GM21619 (cell line): ENCODE data around the gene ZNF2.

Source experiments
- ATAC-seq: cut with Tn5 transposase; IDR thresholded peaks from one replicate; pipeline ENCODE4 v1.9.1; 2021; ENCODE audit not compliant: unreplicated experiment

ZNF2 gene

DNA sequence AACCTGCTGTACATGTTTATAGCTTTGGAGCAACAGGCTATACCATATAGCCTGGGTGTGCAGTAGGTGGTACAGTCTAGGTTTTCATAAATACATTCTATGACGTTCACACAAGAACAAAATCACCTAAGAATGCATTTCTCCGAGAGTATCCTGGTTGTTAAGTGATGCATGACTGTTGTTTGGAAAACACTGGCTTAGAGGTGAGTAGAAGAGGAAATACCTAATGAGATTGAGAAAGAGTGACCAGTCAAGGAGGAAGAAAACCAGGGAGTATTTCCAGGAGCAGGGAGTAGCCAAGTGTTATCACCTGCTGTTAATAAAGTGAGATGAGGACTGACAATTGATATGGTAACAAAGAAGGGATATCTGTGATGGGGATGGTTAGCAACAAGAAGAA lies 38.8 kb downstream of the ZNF2 start:
- no peak for ATAC-seq

DNA sequence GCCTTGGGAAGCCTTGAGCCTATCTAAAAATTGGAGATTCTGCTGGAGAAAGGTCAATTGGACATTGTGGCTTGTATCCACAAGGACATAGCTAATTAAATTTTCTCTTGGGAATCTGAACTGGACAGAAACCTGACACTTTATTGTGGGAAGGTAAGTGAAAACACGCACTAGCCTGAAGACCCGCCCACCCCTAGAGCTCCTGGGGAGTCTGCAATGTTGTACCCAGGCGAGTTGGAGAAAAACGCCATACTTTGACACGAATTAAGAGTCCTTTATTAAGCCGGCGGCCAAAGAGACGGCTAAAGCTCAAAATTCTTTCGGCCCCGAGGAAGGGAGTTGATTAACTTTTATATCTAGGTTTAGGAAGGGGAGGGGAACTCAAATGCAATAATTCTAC lies 40.5 kb downstream of the ZNF2 start:
- ATAC-seq: no peak

DNA sequence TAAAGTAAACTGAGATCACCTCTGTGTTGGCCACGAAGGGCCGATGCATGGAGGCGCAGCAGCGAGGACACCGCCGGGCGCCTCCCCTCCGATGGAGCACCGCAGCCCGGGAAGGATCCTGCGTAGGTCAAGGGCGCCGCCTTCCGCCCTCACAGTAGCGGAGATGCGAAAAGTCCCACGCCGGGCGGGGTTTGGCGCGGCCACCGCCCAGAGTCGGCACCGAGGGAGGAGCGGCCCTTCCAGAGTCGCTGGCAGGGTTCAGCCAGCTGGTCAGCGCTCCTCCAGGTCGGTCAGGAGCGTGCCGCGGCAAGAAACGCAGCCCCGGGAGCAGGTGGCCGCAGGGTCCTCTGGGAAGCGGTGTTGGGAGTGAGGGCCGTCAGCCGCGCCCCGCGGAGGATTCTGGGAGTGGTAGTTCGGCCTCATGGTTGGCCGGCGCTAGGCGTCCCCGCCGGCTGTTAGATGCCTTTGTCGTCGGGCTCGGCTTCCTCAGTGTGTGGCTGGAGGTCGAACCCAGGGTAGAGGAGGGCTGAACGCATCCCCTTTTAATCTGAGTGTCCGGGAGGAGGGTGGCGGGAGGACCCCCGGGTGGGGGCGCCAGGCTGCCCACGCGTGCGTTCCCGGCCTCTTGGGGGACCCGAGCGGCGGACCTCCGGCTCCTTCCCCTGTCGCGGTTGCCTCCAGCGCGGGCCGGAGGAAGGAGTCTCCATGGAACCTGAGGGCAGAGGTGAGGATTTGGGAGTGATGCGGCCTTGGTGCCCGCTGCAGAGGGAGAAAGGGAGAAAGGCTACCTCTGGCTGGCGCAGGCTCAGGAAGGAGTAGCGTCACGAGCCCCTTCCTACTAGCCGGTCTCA lies 41.7 kb downstream of the ZNF2 start, which contains the start of gene ZNF892:
TSS of gene ZNF892 (plus strand) at position 411 of the 851 bp plus-strand sequence. CDS start at position 706, 295 bp downstream.
- peak; percentile 97 for ATAC-seq

DNA sequence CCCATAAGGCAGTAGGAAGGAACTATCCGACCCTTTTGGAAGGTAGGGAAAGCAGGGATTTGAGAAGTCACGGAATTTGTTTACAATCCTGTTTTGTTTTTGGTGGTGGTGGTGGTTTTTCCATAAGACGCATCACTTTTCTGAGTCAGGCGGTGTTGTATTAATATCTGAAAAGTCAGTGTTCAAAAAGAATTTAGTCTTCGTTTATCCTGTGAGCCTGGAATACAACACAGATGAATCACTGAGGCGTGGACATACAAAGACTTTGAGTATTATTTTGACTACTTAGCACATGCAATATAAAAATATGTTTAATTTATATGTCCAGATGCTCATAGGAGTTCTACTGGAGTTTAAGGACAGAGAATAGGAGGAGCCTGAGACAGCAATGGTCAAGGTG lies 42.5 kb downstream of the ZNF2 start:
- ATAC-seq: no peak

DNA sequence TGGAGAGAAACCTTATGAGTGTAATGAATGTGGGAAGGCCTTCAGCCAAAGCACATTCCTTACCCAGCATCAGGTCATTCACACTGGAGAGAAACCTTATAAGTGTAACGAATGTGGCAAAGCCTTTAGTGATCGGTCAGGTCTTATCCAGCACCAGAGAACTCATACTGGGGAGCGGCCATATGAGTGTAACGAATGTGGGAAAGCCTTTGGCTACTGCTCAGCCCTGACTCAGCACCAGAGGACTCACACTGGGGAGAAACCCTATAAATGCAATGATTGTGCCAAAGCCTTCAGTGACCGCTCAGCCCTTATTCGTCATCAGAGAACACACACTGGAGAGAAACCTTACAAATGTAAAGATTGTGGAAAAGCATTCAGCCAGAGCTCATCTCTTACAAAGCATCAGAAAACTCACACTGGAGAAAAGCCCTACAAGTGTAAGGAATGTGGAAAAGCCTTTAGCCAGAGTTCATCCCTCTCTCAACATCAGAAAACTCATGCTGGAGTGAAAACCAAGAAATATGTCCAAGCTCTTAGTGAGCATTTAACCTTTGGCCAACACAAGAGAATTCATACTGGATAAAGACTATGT lies 49.5 kb downstream of the ZNF2 start:
- ATAC-seq: no peak

DNA sequence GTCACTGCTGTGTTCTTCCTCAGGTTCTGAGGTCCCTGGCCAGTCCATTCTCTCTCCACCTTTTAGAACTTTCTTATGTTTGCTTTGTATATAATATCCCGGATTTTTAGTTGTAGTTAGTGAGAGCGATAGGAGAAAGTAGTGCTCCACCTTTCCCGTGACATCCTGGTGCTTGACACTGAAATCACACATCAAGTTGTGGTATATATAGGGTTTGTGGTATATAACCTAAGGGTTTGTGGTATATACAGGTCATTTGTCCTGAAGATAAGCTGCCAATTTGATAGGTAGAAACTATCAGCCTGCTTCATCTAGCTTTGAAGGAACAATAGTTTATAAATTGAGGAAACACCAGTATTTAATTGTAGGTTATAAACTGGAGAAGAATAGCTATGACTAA lies 54.8 kb downstream of the ZNF2 start:
- ATAC-seq: no peak

DNA sequence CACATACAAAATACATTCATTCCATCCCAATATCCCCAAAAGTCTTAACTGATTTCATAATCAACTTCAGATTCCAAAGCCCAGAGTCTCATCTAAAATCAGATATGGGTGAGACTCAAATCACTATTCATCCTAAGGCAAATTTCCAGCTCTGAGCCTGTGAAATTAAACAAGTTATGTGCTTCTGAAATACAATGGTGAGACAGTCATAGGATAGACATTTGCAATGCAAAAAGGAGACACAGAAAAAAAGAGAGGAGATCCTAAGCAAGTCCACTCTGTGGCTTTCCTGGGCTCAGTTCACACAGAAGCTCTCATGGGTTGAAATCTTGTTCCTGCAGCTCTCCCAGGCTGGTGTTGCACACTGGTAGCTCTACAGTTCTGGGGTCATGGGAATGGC lies 60.0 kb downstream of the ZNF2 start:
- ATAC-seq: no peak

DNA sequence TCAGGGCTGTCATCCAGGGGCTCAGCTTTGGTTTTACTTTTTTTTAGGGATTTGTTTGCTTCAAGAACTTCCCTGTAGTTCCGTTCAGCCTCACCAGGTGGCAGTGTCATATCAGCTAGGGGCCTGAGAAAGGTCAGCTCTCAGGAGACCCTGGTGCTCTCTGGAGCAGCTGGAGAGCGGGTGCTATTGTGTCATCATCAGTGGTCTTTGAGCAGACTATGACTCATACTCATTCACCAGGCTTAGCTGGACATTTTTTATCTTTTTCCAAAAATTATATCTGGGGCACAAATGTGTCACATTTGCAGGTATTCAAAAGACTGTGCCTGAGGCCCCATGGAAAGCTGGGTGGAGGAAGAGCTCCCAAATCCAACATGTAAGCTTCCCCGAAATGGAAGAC lies 66.1 kb downstream of the ZNF2 start:
- no peak for ATAC-seq

DNA sequence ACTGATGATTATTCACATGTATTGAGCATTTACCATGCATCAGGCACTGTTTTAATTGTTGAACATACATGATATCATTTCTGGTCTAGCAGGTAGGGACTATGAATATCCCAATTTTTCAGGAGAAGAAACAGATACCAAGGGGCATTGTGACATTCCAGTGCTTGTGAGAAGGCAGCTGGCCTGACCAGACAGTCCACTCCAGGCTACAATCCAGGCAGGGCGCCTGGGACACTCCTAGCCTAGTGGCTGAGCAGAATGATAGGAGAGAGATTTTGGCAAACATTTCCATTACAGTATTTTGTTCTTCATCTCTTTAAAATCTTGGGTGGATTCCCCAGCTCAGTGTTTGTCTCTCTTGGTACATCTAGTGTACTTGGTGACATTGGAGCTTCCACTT lies 66.6 kb downstream of the ZNF2 start:
- ATAC-seq: no peak
